Measurements from ENCODE around the gene GCM1.
"Not testable (repeated sequence)": the region's sequence is repeated elsewhere in the genome, so short reads cannot be mapped to it uniquely, and the experiment has no call there.

GCM1 gene, protein sequence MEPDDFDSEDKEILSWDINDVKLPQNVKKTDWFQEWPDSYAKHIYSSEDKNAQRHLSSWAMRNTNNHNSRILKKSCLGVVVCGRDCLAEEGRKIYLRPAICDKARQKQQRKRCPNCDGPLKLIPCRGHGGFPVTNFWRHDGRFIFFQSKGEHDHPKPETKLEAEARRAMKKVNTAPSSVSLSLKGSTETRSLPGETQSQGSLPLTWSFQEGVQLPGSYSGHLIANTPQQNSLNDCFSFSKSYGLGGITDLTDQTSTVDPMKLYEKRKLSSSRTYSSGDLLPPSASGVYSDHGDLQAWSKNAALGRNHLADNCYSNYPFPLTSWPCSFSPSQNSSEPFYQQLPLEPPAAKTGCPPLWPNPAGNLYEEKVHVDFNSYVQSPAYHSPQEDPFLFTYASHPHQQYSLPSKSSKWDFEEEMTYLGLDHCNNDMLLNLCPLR

DNA sequence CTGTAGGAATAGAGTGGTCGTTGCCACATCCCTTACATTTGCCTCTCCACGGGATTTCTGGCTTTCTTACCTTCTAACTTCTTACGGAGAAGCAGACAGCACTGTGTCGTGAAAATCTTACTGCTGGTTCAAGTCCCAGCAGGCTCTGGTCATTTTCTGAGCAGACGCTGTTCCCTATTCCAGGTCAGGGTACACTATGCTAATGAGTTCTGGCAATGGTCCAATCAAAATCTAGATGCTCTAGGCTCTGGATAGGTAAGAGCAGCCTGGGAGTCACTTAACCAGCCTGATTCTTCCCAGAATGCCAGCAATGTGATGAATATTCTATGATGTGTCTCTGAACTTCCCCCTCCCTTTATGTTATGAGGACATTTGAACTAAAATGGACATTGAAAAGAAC is at the start of gene GCM1:
Gene GCM1, minus strand, starts transcription at position 158 of the 400 bp plus-strand sequence. CDS start 3,209 bp downstream, outside the sequence.
- no peak for DNase-seq (ENCODE audit: low read depth in 3 of 3)

DNA sequence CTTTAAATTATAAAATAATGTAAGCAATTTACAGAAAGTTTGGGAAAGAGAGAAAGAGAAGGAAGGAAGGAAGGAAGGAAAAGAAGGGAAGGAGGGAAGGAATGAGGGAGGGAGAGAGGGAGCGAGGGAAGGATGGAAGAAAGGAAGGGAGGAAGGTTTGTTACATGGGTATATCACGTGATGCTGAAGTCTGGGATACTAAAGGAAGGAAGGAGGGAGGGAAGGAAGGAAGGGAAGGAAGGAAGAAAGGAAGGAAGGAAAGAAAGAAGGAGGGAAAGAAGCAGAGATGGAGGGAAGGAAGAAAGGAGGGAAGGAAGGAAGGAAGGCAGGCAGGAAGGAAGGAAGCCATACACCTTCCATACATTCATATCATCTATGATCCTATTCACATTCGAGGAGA is 48.9 kb upstream of the GCM1 start:
- DNase-seq (ENCODE audit: low read depth in 3 of 3) = no peak

DNA sequence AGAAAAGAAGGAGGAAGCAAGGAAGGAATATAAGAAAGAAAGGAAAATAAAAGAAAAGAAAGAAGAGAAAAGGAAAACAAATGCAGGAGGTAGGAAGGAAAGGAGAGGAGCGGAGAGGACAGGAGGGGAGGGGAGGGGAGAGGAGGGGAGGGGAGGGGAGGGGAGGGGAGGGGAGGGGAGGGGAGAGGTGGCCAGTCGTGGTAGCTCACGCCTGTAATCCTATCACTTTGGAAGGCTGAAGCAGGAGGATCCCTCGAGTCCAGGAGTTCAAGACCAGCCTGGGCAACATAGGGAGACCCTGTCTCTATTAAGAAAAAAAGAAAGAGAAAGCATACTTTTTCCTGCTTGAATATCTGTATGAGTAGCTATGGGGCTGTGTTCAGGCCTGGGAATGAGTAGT is 46.4 kb upstream of the GCM1 start:
- DNase-seq (ENCODE audit: low read depth in 3 of 3) = no peak

DNA sequence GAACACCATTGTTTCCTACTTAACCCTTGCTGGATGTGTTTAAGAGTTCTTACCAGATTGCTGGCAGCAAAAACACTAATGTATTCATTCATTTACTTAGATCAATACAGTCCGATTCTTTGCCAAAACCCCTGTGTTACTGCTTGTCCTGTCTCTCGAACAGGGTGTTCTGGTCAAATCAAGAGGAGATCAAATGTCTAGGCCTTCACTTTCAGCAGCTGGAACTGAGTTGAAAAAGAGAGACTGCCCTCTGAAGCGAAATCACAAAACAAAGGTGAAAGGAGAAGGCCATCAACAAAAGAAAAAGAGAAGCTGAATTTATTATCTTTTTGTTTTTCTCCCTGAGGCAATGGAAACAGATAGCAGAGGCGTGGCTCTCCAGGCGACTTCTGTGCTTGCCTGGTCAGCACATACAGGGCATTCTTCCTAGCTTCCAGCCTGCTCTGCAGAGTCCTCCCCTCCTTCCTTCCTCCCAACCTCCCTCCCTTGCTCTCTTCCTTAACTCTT is 44.1 kb upstream of the GCM1 start:
- no peak for DNase-seq (ENCODE audit: low read depth in 3 of 3)

DNA sequence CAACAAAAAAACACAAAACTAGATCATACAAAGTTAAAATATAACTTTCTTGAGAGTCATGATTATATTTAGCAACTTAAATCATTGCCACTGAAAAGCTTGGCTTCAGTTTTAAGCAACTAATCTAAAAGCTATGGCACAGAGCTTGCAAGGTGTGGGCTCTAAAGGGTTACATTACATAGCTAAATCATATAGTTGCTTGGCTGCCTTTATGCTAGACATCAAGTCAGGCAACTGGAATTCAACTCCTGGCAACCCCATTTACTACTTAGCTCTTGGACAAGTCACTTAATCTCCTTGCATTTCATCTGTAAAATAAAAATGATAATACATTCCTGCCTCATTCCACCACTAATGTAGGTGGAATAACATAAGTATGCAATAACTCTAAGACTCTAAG is 40.9 kb upstream of the GCM1 start:
- DNase-seq (ENCODE audit: low read depth in 3 of 3) = no peak

DNA sequence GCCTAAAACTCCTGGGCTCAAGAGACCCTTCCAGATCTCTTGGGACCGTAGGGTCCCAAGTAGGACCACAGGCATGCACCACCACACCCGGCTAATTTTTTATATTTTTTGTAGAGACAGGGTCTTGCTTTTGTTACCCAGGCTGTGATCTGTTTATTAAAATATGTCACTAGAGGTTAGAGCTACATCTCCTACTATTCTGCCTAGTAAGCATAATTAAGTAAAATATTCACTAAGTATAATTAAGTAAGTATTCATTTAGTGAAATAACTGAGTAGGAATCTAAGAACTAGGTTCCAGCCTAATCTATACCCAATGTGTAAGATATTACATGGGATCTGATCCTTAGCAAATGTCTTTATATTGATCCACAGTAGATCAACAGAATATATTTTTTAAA is 40.2 kb upstream of the GCM1 start:
- no peak for DNase-seq (ENCODE audit: low read depth in 3 of 3)

DNA sequence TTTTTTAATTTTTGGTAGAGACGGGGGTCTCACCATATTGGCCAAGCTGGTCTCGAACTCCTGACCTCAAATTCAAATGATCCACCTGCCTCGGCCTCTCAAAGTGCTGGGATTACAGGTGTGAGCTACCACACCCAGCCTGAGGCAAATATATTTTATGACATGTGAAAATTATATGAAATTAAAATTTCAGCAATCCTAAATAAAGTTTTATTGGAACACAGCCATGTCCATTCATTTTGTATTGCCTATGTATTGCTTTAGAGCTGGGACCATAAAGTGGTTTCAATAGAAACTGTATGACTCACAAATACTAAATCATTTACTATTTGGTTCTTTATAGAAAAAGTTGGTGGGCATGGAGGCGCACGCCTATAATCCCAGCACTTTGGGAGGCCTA is 32.0 kb upstream of the GCM1 start:
- DNase-seq (ENCODE audit: low read depth in 3 of 3) = no peak

DNA sequence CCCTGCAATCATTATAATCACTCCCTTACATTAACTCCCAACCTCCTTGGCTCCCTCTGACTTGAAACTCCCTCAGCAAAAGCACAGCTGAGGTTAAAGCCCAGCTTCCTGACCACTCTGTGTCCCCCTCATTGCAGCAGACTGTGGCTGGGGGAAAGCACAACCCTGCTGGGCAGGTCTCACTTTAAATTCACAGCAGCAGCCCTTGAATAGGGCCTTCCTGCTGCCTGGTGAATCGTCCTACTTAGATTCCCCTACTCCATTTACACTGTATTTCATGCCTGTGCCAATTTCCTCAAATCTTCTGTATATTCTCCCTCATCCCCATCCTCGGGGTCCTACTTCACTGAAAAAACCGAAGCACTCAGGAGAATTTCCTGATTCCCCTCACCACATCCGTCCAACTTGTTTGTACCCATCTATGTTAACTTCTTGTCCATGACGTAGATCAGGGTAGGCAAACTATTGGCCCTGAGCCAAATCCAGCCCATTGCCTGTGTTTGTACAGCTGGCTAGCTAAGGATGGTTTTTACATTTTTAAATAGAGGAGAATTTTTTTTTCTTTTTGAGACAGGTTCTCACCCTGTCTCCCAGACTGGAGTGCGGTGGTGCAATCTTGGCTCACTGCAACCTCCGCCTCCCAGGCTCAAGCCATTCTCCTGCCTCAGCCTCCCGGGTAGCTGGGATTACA is 31.5 kb upstream of the GCM1 start:
- no peak for DNase-seq (ENCODE audit: low read depth in 3 of 3)

DNA sequence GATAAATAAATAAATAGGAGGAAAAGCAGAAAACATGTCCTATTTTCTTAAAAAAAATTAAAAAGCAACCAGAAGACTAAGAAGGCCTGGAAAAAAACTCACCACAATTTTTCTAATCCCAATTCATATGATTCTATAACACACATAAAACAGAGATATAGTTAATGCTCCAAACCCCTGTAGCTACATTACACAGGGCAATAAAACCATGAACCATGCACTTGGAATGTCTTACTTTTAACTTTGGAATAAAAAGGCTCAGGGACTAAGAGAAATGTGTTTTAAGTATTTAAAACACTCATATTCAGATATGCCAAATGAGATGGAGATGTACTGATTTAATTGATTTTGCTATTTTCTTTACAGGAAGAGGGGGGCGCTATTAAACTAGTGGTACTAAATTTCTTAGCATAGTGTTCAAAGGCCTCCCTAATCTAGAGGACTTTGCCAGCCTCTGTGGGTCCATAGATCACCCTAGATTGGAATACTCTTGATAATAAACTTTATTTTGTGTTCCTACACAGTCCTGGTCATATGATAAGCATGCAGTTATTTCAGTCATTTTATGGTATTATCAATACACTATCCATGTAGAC is 30.3 kb upstream of the GCM1 start:
- DNase-seq (ENCODE audit: low read depth in 3 of 3) = no peak

DNA sequence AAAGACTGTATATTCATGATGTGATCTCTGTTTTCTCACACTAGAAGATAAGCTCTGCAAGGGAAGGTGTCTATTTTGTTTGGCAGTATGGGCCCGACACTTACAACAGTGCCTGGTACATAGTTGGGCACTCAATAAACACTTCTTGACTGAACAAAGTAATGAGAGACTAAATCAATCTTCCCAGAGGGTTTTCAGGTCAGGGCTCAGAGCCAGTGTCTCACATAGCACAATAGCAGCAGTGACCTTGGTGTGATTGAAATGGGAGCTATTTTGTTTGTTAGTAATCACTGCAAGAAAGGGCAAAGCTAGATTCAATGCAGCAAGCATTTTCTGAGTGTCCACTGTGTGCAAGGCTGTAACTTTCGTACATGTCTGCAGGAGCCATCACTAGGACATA is 26.4 kb upstream of the GCM1 start:
- DNase-seq (ENCODE audit: low read depth in 3 of 3) = no peak

DNA sequence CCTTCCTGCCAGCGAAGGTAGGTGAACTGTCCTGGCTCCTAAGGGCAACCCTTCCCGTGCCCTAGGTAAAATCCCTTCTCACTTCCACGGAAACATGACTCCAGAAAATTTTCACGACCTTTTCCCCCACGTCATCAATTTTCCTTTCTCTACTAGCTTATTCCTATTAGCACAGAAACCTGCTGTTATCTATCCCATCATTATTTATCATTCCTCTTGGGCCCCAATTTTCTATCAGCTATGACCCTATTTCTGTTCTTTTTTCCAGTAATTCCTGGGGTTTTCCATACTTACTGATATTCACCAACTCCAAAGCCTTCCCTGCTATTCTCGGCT is 23.8 kb upstream of the GCM1 start:
- DNase-seq (ENCODE audit: low read depth in 3 of 3) = no peak

DNA sequence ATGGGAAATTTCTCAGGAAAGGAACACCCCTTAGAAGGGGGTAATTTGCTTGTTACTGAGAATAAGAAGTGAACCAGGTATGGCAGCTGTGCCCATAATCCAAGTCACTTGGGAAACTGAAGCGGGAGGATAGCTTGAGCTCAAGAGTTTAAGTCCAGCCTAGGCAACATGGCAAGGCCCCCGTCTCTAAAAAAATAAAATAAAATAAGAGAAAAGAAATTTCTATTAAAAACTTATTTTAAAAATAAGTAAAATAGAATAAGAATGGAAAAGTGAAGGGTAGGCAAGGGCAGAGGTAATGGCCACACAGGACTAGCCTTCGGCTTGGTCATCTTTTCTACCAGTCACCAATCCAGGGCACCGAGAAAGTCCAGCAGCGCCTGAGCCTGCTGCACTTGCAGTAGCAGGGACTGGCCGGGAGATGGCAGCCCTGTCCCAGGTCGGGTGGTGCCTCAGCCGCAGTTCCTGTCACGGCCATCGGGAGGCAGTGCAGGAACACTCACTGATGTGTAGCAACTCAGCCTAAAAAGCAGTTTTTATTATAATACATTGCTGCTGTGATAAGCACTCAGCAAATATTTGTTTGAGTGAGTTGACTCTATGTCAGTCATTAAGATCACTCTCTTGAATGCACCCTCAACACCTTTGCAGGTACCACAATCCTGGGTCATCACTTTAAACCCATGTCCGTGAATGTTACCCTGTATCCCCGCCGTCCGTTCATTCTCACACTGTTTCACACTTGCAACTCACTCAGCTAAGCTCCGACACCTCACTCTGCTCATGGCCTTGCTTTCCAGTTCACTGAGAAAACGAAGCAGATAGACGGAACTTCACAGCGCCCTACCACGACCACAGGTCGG is 23.2 kb upstream of the GCM1 start:
- peak; percentile 80 to 88 (median 85) for DNase-seq (ENCODE audit: low read depth in 3 of 3)

DNA sequence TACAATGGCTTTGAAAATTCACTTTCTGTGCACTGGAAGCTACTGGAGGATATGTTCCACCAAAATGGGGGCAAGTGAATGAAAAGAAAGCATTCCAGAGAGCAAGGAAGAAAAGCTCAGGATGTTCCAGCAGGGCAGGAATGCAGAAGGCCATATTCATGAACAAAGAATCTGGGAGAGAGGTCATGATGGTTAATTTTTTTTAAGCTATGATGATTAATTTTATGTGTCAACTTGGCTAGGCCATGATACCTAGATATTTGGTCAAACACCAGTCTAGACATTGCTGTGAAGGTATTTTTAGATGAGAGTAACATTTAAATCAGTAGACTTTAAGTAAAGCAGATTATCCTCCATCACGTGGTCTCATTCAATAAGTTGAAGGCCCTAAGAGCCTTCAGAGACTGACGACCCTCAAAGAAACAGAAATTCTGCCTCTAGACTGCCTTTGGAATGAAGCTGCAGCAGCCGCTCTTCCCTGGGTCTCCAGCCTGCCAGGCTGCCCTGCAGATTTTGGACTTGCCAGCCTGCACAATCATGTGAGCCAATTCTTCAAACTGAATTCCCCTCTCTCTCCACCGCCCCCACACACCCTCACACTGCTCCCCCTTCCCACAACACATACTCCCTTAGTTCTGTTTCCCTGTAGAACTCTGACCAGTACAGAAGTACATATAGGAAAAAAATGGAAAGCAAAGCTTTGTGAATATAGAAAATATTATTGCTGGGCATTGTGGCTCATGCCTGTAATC is 20.1 kb upstream of the GCM1 start:
- DNase-seq (ENCODE audit: low read depth in 3 of 3) = no peak

DNA sequence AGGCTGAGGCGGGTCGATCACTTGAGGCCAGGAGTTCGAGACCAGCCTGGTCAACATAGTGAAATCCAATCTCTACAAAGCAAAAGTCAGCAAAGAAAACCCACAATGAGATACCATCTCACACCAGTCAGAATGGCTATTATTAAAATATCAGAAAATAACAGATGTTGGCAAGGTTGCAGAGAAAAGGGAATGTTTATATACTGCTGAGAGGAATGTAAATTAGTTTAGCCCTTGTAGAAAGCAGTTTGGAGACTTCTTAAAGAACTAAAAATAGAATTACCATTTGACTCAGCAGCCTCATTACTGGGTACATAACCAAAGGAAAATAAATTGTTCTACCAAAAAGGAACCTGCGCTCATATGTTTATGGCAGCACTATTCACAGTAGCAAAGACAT is 16.7 kb upstream of the GCM1 start:
- no peak for DNase-seq (ENCODE audit: low read depth in 3 of 3)

DNA sequence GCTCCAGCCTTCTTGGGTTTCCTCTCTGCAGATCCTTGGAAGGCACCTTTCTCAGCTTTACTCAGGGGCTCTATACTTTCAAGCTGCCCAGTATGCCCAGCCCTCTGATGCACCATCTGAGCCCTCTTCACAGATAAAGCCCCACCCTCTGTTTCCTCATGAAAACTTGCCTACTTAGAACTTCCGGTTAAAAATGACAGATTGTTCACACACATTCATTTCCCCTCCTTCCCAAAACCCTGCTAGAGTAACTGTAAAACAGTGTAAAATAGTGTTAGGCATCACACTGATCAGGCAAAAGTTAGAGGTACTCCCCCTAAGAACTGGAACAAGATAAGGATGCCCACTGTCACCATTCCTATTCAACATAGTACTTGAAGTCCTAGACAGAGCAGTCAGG is 14.0 kb upstream of the GCM1 start:
- no peak for DNase-seq (ENCODE audit: low read depth in 3 of 3)

DNA sequence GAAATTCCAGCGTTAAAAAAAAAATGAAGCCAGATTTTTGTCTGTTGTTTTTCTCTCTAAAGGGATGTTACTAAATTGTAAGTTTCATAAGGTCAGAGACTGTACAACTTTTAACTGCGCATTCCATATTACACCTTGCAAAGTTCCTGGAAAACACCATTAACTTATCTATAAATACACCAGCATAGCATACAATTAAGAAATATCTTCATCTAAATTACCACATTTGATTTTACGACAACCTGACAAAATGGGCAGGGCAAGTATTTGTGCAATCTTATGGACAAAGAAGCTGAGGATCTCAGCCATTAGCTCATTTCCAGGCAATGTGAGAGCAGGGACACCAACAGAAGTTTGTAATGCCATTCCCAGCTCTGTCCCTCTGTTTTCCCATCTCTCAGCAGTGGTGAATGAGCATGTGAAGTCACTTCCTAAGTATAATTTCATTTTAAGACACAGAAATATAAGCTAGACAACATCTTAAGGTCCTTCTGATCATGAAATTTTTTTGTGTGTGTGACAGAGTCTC is 12.9 kb upstream of the GCM1 start:
- DNase-seq (ENCODE audit: low read depth in 3 of 3) = no peak

DNA sequence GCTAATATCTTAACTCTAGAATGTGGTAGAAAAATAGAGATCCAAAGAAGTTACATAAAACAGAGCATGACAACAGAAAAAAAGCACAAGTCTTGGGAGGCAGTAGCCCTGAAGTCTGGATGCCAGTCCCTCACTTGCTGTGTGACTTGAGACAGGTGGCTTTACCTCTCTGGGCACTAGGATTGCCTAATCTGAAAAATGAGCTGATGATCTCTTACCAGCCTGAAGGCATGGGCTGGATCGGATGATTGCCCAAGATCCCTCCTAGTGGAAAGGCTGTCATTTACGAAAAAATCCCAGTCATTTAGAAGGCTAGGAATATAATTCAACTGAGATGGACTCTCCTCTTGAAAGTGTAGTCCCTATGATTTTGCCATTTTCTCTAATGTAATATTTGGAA is 10.9 kb upstream of the GCM1 start:
- no peak for DNase-seq (ENCODE audit: low read depth in 3 of 3)

DNA sequence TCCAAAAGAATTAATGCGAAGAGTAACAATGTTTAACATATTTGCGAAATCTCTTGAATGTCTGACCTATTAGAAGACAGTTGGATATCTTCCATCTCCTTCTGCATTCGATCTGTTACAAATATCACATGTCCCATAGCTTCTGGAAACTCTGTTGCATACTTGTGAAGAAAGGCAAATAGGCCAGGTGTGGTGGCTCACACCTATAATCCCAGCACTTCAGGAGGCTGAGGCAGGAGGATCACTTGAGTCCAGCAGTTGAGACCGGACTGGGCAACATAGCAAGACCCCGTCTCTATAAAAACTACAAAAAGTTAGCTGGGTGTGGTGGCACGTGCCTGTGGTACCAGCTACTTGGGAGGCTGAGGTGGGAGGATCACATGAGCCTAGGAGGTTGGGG is 9.4 kb upstream of the GCM1 start:
- not testable (repeated sequence) for DNase-seq (ENCODE audit: low read depth in 3 of 3)

DNA sequence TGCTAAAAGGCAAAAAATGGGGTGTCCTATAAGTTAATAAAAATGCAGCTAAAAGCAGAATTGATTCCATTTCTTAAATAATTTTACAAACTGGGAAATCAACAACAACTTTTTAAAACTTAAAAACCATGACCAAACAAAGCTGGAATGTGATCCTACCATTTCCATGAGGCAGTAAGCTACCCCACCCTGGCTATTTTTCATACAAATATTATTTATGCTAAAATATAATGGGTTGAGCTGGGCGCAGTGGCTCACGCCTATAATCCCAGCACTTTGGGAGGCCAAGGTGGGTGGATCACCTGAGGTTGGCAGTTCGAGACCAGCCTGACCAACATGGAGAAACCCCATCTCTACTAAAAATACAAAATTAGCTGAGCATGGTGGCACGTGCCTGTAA is 6.6 kb upstream of the GCM1 start:
- DNase-seq (ENCODE audit: low read depth in 3 of 3) = not testable (repeated sequence)

DNA sequence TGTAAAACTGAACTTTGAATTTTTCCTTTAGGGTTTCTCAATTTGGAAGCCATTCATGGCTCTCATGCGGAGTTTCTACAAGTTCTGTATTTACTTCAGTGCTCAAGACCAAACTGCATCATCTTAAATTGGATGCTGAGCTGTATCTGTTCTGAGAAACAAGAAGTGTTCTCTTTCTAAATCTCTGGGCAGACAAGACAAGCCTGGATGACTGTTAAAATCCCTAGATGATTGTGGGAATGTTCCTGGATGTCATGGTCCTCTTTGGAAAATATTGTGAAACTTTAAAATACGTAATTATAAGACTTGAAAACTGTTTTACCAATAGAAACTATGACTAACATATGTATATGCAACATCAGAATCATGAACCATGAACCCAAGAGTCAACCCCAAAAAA is 6.2 kb upstream of the GCM1 start:
- DNase-seq (ENCODE audit: low read depth in 3 of 3) = no peak

DNA sequence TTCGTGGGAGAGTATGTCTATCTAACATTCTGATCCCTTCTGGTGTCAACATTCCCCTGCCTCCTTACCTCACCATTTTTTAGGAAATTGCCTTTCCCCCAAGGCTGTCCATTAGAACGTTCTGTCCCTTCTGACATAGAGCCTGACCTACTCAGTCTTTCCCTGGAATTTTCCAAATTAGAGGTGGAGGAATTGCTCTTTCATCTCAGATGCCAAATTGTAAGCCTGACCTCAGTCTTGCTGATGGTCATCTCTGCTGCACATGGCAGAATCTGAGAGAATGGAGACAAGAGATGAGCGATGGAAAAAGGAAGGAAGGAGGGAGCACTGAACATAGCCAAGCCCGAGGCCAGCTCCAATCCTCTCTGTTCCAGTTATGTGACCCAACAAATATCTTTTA is 5.4 kb upstream of the GCM1 start:
- DNase-seq (ENCODE audit: low read depth in 3 of 3) = no peak
